ENCODE results near the gene THEM5.
A peak's percentile ranks its signal among the peaks of the same experiment; 100 is the strongest.

DNA sequence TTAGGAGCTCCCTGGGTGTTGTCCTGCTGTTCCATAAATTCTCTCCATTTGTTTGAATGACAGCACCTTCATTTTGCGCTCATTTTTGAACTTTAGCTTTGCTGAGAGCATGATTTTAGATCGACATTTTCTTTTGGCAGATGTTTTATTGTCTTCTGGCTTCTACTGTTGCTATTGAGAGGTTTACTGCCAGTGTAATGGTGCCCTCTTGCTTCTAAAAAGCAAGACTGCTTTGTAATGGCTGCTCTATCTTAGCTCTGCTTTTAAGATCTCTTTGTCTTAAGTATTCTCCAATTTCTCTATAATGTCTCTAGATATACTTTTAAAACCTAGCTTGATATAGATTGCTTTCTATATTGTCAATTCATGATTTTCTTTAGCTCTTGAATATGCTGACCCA is 28.0 kb upstream of the THEM5 start:
- no peak for TF ChIP-seq POLR2AphosphoS5 (IDR thresholded peaks at IDR 0.05)
- TF ChIP-seq, protein P1, sequence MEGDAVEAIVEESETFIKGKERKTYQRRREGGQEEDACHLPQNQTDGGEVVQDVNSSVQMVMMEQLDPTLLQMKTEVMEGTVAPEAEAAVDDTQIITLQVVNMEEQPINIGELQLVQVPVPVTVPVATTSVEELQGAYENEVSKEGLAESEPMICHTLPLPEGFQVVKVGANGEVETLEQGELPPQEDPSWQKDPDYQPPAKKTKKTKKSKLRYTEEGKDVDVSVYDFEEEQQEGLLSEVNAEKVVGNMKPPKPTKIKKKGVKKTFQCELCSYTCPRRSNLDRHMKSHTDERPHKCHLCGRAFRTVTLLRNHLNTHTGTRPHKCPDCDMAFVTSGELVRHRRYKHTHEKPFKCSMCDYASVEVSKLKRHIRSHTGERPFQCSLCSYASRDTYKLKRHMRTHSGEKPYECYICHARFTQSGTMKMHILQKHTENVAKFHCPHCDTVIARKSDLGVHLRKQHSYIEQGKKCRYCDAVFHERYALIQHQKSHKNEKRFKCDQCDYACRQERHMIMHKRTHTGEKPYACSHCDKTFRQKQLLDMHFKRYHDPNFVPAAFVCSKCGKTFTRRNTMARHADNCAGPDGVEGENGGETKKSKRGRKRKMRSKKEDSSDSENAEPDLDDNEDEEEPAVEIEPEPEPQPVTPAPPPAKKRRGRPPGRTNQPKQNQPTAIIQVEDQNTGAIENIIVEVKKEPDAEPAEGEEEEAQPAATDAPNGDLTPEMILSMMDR (IDR thresholded peaks at IDR 0.05): peak in 1 of 3 donors; percentile 28

All from breast epithelium (tissue), 3 donors.